Brain microvascular endothelial cell (primary cell): ENCODE measurements around the gene ANKRD20A1.
"Not testable (repeated sequence)": the region's sequence is repeated elsewhere in the genome, so short reads cannot be mapped to it uniquely, and the experiment has no call there.

Experiments used
- DNase-seq: peaks from one replicate; pipeline ENCODE4 v3.0.0-alpha.2; 2020
- H3K27ac ChIP-seq: fragments of 250-450 bp; sonication (Bioruptor Pico); 2 replicates; pipeline ENCODE4 v1.5.1; 2020; ENCODE audit warnings: mild to moderate bottlenecking, moderate library complexity
- H3K27me3 ChIP-seq: fragments of 250-450 bp; sonication (Bioruptor Pico); replicated peaks from 2 replicates; pipeline ENCODE4 v1.5.1; 2020; ENCODE audit warnings: mild to moderate bottlenecking
- H3K36me3 ChIP-seq: fragments of 250-450 bp; sonication (Bioruptor Pico); replicated peaks from 2 replicates; pipeline ENCODE4 v1.5.1; 2020; ENCODE audit warnings: mild to moderate bottlenecking
- H3K4me3 ChIP-seq: 2 replicates; pipeline ENCODE4 v1.5.1; 2011; ENCODE audit warnings: low read depth, mild to moderate bottlenecking, control low read depth, low read length, moderate library complexity
- in situ Hi-C: cut with HindIII; loops from 2 replicates; pipeline ENCODE4 v1.10.0; 2017; ENCODE audit warnings: low sequenced_read_pairs, low pct_ligation_motif_present

ANKRD20A1 gene

GRCh38 chr9:67858871-67859270 lies at the start of gene ANKRD20A1:
TSS of gene ANKRD20A1 (plus strand) at chr9:67858931. CDS start at chr9:67859427, 496 bp downstream.
- DNase-seq: peak; percentile 2
- H3K4me3 ChIP-seq, in situ Hi-C loops: not testable (repeated sequence)

GRCh38 chr9:67832088-67832487 lies 26.6 kb upstream of the ANKRD20A1 start:
- H3K4me3 ChIP-seq, H3K27me3 ChIP-seq, H3K27ac ChIP-seq, in situ Hi-C loops, H3K36me3 ChIP-seq: not testable (repeated sequence)
- peak; percentile 4 for DNase-seq

More at GRCh38 chr9:67858871-67859270, at the start of gene ANKRD20A1:
- not testable (repeated sequence) for H3K27me3 ChIP-seq, H3K36me3 ChIP-seq, H3K27ac ChIP-seq
